ENCODE data around the gene CLNK. TPM values are rescaled to one million over a fixed set of nuclear protein-coding genes. Genes with fewer than 3 reads are reported as not detected.

The CLNK gene
- total RNA-seq, 1 experiment from 2014 or later, result not detected

GRCh38 chr4:10455133-10455532, 229.4 kb downstream of the CLNK start:
- peaks cover 45% of the 10 kb centered on the region for H3K27me3 Mint-ChIP-seq (ENCODE audit: low read depth)
- Histone ChIP-seq H3K56ac (ENCODE audit: insufficient read length, low read depth, low read length) (no peak overlapping the region), H2BK15ac (ENCODE audit: low read depth, low read length) (no peak overlapping the region), H3K79me1 (ENCODE audit: insufficient read depth, low read depth, low read length, poor library complexity, severe bottlenecking) (no peaks in the 10 kb centered on the region), H3K27me3 (ENCODE audit: insufficient read depth, low read length) (peaks cover 28% of the 10 kb centered on the region), H3K9ac (ENCODE audit: extremely low read depth, insufficient read length, low read length) (no peak overlapping the region), H4K5ac (ENCODE audit: insufficient read length, low read depth, low read length) (no peak overlapping the region), H3K4me2 (ENCODE audit: insufficient read depth, insufficient read length, low read length) (no peak overlapping the region), H3K9me3 (ENCODE audit: control insufficient read depth, low read depth, low read length) (no peaks in the 10 kb centered on the region), H4K20me1 (ENCODE audit: control insufficient read depth, insufficient read depth, insufficient read length) (no peaks in the 10 kb centered on the region), H3T11ph (ENCODE audit: low read length) (no peak overlapping the region), H2BK5ac (ENCODE audit: insufficient read length, low read length) (no peak overlapping the region), H4K8ac (replicated peaks; ENCODE audit: insufficient read length, low read depth, low read length) (no peak overlapping the region), H2BK20ac (ENCODE audit: low read depth, low read length, poor library complexity, severe bottlenecking) (no peak overlapping the region), H3K23me2 (ENCODE audit: insufficient read length, low read depth, low read length, poor library complexity, severe bottlenecking) (peaks cover 7% of the 10 kb centered on the region), H3K18ac (ENCODE audit: insufficient read length, low read depth, low read length) (no peak overlapping the region), H3K14ac (ENCODE audit: insufficient read depth, low read length) (no peak overlapping the region), H3K4ac (ENCODE audit: low read depth, low read length) (no peak overlapping the region), H3K4me1 (ENCODE audit: insufficient read depth, low read length) (peaks cover 6% of the 10 kb centered on the region; the same call in 1 of the 2 replicates), H2AK5ac (ENCODE audit: insufficient read length, low read length) (no peak overlapping the region), H2BK120ac (ENCODE audit: low read depth, low read length, poor library complexity, severe bottlenecking) (no peak overlapping the region), H2BK12ac (ENCODE audit: insufficient read length, low read depth, low read length) (no peak overlapping the region), H3K79me2 (ENCODE audit: insufficient read depth, low read length) (no peaks in the 10 kb centered on the region), H4K91ac (ENCODE audit: insufficient read length, low read depth, low read length) (no peak overlapping the region), H3K27ac (ENCODE audit: insufficient read length, low read depth, low read length) (no peak overlapping the region), H2AFZ (ENCODE audit: low read length) (no peak overlapping the region), H3K23ac (ENCODE audit: insufficient read length, low read depth, low read length) (no peak overlapping the region)
- H3K9me3 Mint-ChIP-seq, result peaks cover 0 to 3% of the 10 kb centered on the region in 2 experiments; a peak in 2 of 5 replicates
- no peak overlapping the region for H3K27ac Mint-ChIP-seq
- DNase-seq, result no peak
- WGBS (ENCODE audit: extremely low coverage, insufficient read length, low lambda C conversion rate), result no CpG with 5 or more reads among the region's 2 CpGs
- H3K4me1 Mint-ChIP-seq, result peaks cover 27 to 29% of the 10 kb centered on the region in 2 experiments
- TF ChIP-seq CTCF (conservative IDR thresholded peaks at IDR 0.05), result no peak
- H3K4me3 Mint-ChIP-seq, result peak overlapping the region in 1 of 2 experiments; percentile 65; a peak in 3 of 5 replicates
- H3K36me3 Mint-ChIP-seq (ENCODE audit: insufficient read depth in 1 of 3, low read depth in 3 of 3), result peaks cover 22 to 34% (median 30%) of the 10 kb centered on the region in 3 experiments

Measured in H9 (cell line).